Measurements from ENCODE around the gene WDR89.
"Not testable (repeated sequence)": the region's sequence is repeated elsewhere in the genome, so short reads cannot be mapped to it uniquely, and the experiment has no call there.

Gene WDR89

DNA sequence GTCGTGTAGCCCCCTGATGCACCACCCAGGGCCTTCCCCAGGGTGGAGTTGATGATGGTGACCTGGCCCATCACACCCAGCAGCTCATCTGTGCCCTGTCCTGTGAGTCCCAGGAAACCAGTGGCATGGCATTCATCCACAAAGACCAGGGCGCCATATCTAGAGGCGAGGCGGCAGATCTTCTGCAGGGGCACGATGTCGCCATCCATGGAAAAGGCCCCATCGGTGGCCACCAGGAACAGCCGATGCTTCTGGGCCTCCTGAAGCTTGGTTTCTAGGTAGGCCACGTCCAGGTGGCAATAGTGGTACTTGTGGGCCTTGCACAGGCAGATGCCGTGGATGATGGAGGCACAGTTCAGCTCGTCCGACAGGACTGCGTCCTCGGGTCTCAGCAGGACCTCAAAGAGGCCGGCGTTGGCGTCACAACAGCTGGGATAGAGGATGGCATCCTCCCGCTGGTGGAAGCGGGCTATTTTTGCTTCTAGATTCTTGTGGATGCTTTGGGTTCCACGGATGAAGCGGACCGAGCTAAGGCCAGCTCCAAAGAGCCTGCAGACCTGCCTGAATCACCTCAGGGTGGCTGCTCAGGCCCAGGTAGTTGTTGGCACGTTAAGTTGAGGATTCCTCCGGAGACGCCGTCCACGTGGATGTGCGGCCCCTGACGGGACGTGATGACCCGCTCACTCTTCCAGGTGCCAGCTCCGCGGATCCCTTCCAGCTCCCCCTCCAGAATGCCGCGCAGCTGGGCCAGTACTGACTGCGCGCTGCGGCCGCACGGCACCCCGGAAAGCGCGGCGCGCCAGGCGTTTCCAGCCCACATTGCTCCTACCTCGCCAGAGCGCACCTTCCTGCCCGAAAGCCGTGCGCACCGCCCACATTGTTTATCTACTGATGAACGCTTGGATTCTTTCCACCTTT is 47.0 kb downstream of the WDR89 start:
- no peak for DNase-seq

DNA sequence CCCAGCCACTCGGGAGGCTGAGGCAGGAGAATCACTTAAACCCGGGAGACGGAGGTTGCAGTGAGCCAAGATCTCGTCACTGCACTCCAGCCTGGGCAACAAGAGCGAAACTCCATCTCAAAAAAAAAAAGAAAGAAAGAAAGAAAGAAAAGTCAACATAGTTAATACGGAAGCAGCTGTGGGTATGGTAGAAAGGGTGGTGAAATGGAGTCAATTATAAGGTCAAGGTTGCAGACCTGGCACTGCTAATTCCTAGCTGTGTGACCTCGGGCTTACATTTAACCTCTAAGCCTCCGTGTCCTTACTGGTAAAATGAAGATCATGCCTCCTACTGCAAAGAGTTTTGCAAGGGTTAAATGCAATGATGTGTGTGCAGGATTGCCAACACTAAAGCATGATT is 58.6 kb downstream of the WDR89 start:
- DNase-seq = not testable (repeated sequence)

DNA sequence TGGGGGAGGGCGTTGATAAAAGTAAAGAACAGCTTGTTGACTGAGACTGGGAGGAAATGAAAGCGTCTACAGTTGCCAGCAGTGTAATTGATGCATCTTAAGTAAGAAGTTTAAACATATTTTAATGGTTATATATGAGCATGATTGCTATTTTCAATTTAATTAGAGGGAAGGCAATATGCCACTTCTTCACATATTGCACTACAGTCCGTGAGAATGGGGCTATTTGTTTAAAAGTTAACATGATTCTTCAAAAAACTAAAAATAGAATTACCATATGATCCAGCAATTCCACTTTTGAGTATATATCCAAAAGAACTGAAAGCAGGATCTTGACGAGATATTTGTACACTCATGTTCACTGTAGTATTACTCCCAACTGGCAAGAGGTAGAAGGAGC is 60.2 kb downstream of the WDR89 start:
- no peak for DNase-seq

DNA sequence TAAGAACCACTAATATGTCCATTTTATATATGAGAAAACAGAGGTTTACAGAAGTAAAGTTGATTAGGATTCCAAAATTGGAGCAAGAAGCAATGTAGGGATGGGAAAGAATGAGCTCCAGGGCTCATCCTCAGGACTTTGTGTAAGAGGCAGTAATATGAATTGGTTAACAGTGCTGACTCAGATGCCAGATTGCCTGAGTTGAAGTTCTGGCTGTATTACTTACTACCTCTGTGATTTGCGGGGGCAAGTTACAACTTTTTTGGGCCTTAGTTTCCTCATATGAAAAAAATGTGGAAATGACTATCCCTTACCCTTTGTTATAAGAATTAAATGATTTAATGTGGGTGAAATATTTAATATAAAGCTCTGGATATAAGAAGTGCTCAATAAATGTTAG is 63.4 kb downstream of the WDR89 start:
- DNase-seq = no peak

DNA sequence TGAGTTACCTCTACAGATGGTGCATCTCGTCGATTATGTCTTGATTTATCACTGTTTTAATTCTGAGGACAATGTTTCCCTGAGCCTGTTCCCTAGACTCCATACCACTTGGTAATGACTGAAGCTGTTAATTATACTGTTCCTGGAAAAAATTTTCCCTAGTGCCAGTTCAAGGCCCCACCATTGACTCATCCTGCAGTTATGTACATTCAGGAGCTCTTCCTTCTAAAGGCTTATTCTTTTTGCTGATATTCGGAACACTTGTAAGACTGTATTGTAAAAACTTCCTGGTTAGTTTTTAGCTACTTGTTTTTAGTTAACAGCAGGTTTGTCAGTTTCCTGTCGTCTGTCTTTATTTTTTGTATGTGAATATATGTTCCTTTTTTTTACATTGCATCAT is 68.1 kb downstream of the WDR89 start:
- no peak for DNase-seq

DNA sequence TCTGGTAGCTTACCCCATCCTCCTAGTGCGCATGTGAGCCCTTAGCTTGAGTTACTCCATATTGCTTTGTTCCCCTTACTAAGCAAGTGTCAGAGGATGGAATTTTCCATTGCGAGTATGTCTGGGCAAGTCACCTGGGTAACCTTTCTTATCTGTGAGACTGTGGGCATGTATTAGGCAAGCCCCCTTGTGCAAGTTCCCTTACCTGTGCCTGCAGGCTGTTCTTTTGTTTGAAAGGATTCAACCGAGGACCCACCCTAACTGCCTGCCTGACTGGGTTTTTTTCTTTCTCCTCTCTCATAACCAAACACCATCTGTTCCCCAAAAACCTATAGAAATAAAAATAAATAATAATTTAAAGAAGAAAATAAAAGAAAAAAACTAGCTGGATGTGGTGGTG is 76.2 kb downstream of the WDR89 start:
- no peak for DNase-seq

DNA sequence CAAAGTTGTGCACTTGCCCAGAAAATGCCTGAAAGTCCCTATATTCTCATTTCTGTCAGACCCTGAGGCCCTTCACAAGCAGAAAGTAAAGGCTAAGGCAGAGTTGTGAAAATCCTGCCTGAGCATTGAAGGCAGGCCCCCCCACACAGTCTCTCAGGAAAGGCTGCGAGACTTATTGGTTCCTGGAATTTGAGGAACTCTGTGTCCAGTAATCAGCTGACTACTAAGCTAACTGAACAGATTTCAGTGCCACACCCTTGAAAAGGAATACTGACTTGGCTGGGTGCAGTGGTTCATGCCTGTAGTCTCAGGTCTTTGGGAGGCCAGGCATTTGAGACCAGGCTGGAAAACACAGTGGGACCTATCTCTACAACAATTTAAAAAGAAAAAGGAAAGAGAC is 77.4 kb downstream of the WDR89 start:
- no peak for DNase-seq

DNA sequence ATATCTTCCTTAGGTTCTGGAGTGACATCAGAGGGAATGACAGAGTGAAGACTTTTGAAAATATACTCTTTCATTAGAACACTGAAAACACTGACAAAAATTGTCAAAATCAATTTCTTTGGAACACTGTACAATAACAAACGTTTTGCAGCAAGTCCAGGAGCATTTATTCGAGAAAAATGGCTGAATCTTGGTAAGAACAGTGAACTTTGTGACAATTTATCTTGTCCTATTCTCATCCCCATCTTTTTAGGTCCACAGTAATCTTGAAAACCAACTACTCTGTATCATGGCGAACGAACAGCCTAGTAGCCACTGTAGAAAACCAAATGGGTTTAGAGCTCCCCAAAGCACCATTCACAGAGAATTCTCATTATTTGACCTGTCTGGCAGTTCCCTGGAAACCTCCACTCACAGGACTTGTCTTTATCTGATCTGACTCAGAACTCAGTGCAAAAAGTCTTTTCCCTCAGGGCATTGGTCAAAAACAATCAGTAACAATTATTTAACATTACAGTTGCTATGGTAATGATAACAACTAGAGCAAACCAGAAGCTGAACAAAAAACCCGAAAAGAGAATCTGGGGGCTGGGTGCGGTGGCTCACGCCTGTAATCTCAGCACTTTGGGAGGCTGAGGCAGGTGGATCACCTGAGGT is 78.2 kb downstream of the WDR89 start:
- DNase-seq = no peak

DNA sequence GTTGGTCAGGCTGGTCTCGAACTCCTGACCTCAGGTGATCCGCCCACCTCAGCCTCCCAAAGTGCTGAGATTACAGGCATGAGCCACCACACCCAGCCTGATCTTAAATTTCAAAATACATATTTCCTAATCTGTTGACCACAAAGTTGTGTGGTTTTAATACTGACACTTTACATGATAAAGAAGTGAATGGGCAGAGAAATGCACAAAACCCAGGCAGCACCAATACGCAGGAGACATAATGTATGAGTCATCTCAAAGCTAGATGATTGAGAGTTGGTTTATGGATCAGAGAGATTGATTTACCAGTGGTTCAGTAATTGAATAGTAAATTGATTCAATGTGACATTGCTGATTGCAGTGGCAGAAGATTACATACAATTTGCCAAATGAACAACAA is 79.3 kb downstream of the WDR89 start:
- DNase-seq = no peak

DNA sequence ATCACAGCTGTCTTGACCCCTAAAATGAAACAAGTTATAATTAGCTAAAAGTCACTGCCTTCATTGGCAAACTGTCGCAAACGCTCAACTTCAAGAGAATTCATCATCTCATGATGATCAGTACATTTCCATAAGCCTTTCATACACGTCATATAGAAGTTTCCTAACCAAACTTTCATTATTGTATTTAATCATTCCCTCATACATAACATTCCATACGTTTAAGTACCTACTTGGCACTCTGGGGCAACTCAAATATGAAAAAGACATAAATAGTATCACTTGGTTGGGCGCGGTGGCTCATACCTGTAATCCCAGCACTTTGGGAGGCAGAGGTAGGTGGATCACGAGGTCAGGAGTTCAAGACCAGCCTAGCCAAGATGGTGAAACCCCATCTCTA is 86.1 kb downstream of the WDR89 start:
- DNase-seq = no peak

DNA sequence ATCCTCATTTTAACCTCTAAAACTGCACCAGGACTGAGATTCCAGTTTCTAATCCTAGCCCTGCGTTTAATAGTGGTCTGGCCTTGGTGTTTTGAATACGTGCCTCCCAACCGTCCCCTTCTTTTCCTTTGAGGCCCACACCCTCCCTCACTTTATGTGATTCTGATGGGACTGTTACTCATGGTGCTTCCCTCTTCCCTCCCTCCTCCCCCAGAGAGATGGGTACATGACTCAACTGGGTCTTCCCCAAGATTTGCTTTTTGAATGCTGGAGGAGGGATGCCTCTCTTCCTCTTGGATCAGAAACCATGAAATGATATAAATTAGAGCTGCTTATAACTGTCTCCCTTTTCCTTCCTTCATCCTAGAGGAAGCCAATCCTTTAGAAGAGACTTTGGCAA is 90.3 kb downstream of the WDR89 start:
- no peak for DNase-seq

DNA sequence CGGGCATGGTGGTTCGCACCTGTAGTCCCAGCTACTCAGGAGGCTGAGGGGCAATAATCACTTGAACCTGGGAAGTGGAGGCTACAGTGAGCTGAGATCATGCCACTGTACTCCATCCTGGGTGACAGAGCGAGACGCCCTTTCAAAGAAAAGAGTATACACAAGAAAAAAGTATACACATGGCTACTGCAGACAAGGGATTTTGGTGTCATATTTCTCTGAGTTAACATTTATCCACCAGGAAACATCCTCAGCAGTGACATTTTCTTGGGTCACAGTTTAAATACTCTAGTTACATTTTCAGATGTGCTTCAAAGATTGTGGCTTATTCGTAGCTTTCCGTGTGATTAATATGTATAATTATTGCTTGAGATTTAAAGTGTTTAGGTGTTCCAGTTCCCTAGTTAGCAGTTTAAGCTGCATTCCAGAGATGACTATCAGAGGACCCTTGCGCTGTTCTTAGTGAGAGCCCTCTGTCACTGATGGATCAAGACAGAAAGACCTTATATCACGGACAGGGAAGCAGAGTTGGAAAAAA is 93.8 kb downstream of the WDR89 start:
- no peak for DNase-seq
